Stimulated activated naive CD8-positive, alpha-beta T cell treated with anti-CD3 and anti-CD28 coated beads, Interleukin-15, Interleukin-2, amounts not matched to agents 100 ng/mL and 50 ng/mL, for 24 hours (primary cell): Measurements from ENCODE around the gene POR.
A peak's percentile ranks its signal among the peaks of the same experiment; 100 is the strongest.

Experiments
- H3K27ac Mint-ChIP-seq: one replicate; pipeline ENCODE4 v1.8.0; 2021; ENCODE audit warnings: mild to moderate bottlenecking, mixed read lengths
- H3K27me3 Mint-ChIP-seq: one replicate; pipeline ENCODE4 v1.8.0; 2021; ENCODE audit warnings: mixed read lengths
- H3K36me3 Mint-ChIP-seq: one replicate; pipeline ENCODE4 v1.8.0; 2021; ENCODE audit warnings: low read depth, mixed read lengths
- H3K4me1 Mint-ChIP-seq: one replicate; pipeline ENCODE4 v1.8.0; 2021; ENCODE audit warnings: low read depth, mixed read lengths
- H3K4me3 Mint-ChIP-seq: one replicate; pipeline ENCODE4 v1.8.0; 2021; ENCODE audit warnings: mild to moderate bottlenecking, mixed read lengths
- H3K9me3 Mint-ChIP-seq: one replicate; pipeline ENCODE4 v1.8.0; 2021; ENCODE audit warnings: mixed read lengths

POR gene

DNA sequence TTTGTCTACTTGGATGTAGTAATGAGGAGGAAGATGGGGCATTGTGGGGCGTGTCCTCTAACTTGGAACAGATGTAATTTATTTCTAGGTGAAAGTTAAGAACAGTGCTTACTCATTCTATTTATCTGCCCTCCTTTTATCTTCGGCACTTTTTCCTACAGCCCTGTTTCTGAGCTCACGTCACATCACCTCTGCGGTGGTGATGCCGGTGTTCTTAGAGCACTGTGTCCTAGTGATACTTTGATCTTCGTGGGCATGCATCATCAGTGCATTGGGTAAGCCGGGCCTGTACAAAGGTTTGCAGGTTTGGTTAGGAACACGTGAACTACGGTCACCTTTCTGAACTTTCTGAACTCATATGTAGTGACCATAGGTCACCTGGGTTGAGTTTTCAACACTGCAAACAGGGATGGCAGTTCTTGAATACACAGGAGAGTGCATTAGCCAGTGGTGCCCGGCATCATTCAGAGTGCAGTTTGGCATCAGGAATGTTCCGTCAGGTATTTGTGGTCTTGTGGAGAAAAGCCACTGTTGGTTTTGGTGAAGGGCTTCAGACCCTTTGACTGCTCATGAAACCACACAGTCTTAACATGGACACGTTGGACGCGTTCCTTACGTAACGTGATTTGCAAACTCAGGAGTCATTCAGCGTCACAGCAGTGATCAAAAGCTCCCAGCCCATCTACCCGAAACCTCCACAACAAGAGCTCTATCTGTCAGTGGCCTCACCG is 5.6 kb downstream of the POR start:
- Mint-ChIP-seq H3K36me3 (peaks cover 12% of the 10 kb centered on the region), H3K27ac (peak overlapping the region; percentile 1), H3K9me3 (no peaks in the 10 kb centered on the region), H3K4me3 (no peak overlapping the region), H3K27me3 (no peaks in the 10 kb centered on the region), H3K4me1 (peaks cover 50% of the 10 kb centered on the region)

GRCh38 chr7:75921479-75921878 is 6.5 kb downstream of the POR start:
- H3K4me3 Mint-ChIP-seq: no peak overlapping the region
- no peak overlapping the region for H3K27ac Mint-ChIP-seq
- no peaks in the 10 kb centered on the region for H3K9me3 Mint-ChIP-seq
- H3K4me1 Mint-ChIP-seq: peaks cover 46% of the 10 kb centered on the region
- peaks cover 15% of the 10 kb centered on the region for H3K36me3 Mint-ChIP-seq
- H3K27me3 Mint-ChIP-seq: no peaks in the 10 kb centered on the region

GRCh38 chr7:75922966-75923603 is 8.1 kb downstream of the POR start:
- Mint-ChIP-seq H3K36me3 (peaks cover 15% of the 10 kb centered on the region), H3K27me3 (no peaks in the 10 kb centered on the region), H3K4me1 (peaks cover 42% of the 10 kb centered on the region), H3K9me3 (no peaks in the 10 kb centered on the region), H3K4me3 (no peak overlapping the region), H3K27ac (no peak overlapping the region)

DNA sequence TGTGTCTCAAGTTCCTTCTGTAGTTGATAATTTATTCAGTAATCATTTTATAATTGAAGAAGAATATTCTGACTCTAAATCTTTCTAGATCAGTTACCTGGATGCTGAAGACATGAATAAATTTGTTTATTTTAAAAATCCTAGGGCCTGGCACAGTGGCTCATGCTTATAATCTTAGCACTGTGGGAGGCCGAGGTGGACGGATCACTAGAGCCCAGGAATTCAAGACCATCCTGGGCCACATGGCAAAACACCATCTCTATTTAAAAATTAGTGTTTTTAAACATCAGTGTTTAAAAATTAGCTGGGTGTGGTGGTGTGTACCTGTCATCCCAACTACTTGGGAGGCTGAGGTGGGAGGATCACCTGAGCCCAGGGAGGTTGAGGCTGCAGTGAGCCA is 9.3 kb downstream of the POR start:
- Mint-ChIP-seq H3K36me3 (peaks cover 15% of the 10 kb centered on the region), H3K9me3 (no peaks in the 10 kb centered on the region), H3K4me3 (no peak overlapping the region)

GRCh38 chr7:75924889-75925288 is 9.9 kb downstream of the POR start:
- Mint-ChIP-seq H3K4me3 (no peak overlapping the region), H3K27me3 (no peaks in the 10 kb centered on the region)

More for the DNA sequence above, 9.3 kb downstream of the POR start:
- Mint-ChIP-seq H3K27ac (no peak overlapping the region), H3K4me1 (peaks cover 43% of the 10 kb centered on the region), H3K27me3 (no peaks in the 10 kb centered on the region)

DNA sequence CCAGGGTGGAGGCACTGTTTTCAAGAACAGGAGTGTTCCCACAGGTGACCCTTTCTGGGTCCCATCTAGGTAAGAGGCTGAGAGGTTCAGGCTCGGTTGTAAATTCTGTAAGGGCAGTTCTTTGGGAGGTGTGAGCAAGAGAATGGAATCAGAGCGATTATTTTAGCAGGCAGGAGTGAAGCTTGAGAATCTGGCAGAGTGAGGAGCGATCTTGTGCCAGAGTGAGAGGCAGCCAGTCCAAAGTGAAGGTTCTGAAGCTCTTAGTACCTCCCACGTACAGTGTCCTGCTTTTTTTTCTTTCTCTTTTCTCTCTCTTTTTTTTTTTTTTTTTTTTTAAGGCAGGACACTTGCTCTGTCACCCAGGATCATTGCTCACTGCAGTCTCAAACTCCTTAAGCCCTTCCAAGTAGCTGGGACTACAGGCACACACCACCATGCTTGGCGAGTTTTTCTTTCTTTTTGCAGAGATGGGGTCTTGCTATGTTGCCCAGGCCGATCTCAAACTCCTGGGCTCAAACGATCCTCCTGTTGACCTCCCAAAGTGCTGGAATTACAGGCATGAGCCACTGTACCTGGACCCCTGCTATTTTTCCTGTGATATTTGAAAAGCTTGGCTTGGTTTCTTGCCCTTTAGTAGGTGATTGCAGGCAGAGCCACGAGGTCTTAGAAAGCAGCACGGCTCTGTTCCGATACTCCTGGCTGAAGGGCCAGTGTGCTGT is 10.9 kb downstream of the POR start:
- no peak overlapping the region for H3K27ac Mint-ChIP-seq
- H3K4me3 Mint-ChIP-seq: no peak overlapping the region
- no peaks in the 10 kb centered on the region for H3K27me3 Mint-ChIP-seq
- H3K36me3 Mint-ChIP-seq: peaks cover 10% of the 10 kb centered on the region
- no peaks in the 10 kb centered on the region for H3K9me3 Mint-ChIP-seq
- peaks cover 31% of the 10 kb centered on the region for H3K4me1 Mint-ChIP-seq

More at GRCh38 chr7:75924889-75925288, 9.9 kb downstream of the POR start:
- Mint-ChIP-seq H3K9me3 (no peaks in the 10 kb centered on the region), H3K36me3 (peaks cover 15% of the 10 kb centered on the region), H3K27ac (no peak overlapping the region), H3K4me1 (peaks cover 39% of the 10 kb centered on the region)

GRCh38 chr7:75928568-75928914 is 13.6 kb downstream of the POR start:
- Mint-ChIP-seq H3K36me3 (peaks cover 7% of the 10 kb centered on the region), H3K9me3 (no peaks in the 10 kb centered on the region), H3K27me3 (no peaks in the 10 kb centered on the region), H3K4me1 (peaks cover 22% of the 10 kb centered on the region), H3K4me3 (peak overlapping the region; percentile 54), H3K27ac (peak overlapping the region; percentile 68)

DNA sequence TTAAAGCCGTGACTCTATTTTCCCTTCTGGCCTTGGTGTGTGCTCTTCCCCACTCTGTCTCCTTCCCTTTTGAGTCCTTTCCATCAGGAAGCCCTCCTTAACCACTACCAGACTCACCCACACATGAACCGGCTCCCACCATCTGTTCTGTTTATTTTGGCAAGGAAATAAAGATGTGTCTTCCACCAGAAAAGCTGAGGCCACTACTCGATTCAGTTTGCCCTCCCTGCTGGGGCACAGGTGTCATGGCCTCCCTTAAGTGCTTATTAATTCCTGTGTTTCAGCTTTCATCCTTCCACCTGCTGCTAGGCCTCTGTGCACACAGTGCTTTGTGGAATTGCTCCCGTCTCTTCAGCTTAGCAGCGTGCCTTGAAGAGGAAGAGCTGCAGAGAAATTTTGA is 16.7 kb downstream of the POR start:
- H3K36me3 Mint-ChIP-seq: peaks cover 15% of the 10 kb centered on the region
- peaks cover 11% of the 10 kb centered on the region for H3K4me1 Mint-ChIP-seq
- no peaks in the 10 kb centered on the region for H3K27me3 Mint-ChIP-seq
- no peak overlapping the region for H3K27ac Mint-ChIP-seq
- H3K9me3 Mint-ChIP-seq: no peaks in the 10 kb centered on the region
- H3K4me3 Mint-ChIP-seq: no peak overlapping the region

- Mint-ChIP-seq H3K9me3 (no peaks in the 10 kb centered on the region), H3K27me3 (no peaks in the 10 kb centered on the region), H3K4me1 (no peaks in the 10 kb centered on the region), H3K4me3 (no peak overlapping the region), H3K36me3 (peaks cover 11% of the 10 kb centered on the region), H3K27ac (no peak overlapping the region)
These were observed 23.2 kb downstream of the POR start for GRCh38 chr7:75937958-75938786.

GRCh38 chr7:75938921-75939320 is 24.0 kb downstream of the POR start:
- H3K9me3 Mint-ChIP-seq: no peaks in the 10 kb centered on the region
- H3K4me1 Mint-ChIP-seq: no peaks in the 10 kb centered on the region
- no peak overlapping the region for H3K4me3 Mint-ChIP-seq
- H3K36me3 Mint-ChIP-seq: peaks cover 7% of the 10 kb centered on the region
- H3K27ac Mint-ChIP-seq: no peak overlapping the region
- no peaks in the 10 kb centered on the region for H3K27me3 Mint-ChIP-seq

DNA sequence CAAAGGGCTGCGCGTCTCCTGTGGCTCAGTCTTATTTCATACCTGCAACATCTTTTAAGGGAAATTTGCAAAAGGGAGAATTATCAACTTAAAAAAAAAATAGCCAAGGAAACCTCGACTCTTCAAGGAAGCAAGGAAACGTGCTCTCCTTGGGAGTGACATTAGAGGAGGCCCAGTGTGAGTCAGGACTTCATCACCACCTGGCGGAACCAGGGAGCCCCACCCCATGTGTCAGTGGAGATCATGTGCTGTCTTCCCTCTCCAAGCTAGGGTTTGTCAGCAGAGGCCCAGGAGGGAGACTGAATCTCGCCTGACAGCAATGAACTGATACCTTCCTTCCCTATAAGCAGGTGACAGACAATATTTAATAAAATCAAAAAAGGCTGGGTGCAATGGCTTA is 28.9 kb downstream of the POR start:
- no peak overlapping the region for H3K4me3 Mint-ChIP-seq
- no peak overlapping the region for H3K27ac Mint-ChIP-seq
- no peaks in the 10 kb centered on the region for H3K27me3 Mint-ChIP-seq
- H3K4me1 Mint-ChIP-seq: peaks cover 9% of the 10 kb centered on the region
- peaks cover 4% of the 10 kb centered on the region for H3K36me3 Mint-ChIP-seq
- no peaks in the 10 kb centered on the region for H3K9me3 Mint-ChIP-seq

- Mint-ChIP-seq H3K27me3 (no peaks in the 10 kb centered on the region), H3K9me3 (no peaks in the 10 kb centered on the region), H3K36me3 (peaks cover 4% of the 10 kb centered on the region), H3K4me3 (no peak overlapping the region), H3K27ac (no peak overlapping the region), H3K4me1 (peaks cover 9% of the 10 kb centered on the region)
These were observed 29.6 kb downstream of the POR start for GRCh38 chr7:75944507-75944906.

- peaks cover 4% of the 10 kb centered on the region for H3K36me3 Mint-ChIP-seq
- H3K4me1 Mint-ChIP-seq: peaks cover 9% of the 10 kb centered on the region
- H3K4me3 Mint-ChIP-seq: no peak overlapping the region
- no peaks in the 10 kb centered on the region for H3K27me3 Mint-ChIP-seq
- no peak overlapping the region for H3K27ac Mint-ChIP-seq
- no peaks in the 10 kb centered on the region for H3K9me3 Mint-ChIP-seq
These were observed 30.6 kb downstream of the POR start for GRCh38 chr7:75945297-75946168.
